Subcutaneous abdominal adipose tissue (tissue), 5 donors: ENCODE data around the gene SNTG2.
"Not testable (repeated sequence)": the region's sequence is repeated elsewhere in the genome, so short reads cannot be mapped to it uniquely, and the experiment has no call there.

ENCODE experiments used
- H3K27ac ChIP-seq: one replicate; pipeline ENCODE4 v1.7.0; 2013; ENCODE audit warnings: low read depth, mild to moderate bottlenecking, inconsistent platforms, low read length, moderate library complexity
- H3K27me3 ChIP-seq, 5 donors: one replicate each; pipeline ENCODE4 v1.7.0; 2013; ENCODE audit warnings: low read length in 5 of 5, inconsistent platforms in 1 of 5; ENCODE audit not compliant: control insufficient read depth in 5 of 5, insufficient read depth in 4 of 5
- H3K36me3 ChIP-seq, 5 donors: one replicate each; pipeline ENCODE4 v1.7.0; 2013; ENCODE audit warnings: low read length in 5 of 5; ENCODE audit not compliant: control insufficient read depth in 5 of 5, insufficient read depth in 5 of 5
- H3K4me1 ChIP-seq, 5 donors: one replicate each; pipeline ENCODE4 v1.7.0; 2013; ENCODE audit warnings: low read length in 5 of 5, mild to moderate bottlenecking in 3 of 5, moderate library complexity in 1 of 5; ENCODE audit not compliant: control insufficient read depth in 5 of 5, insufficient read depth in 5 of 5
- H3K4me3 ChIP-seq, 5 donors: one replicate each; pipeline ENCODE4 v1.7.0; 2013; ENCODE audit warnings: low read length in 5 of 5, low read depth in 1 of 5
- H3K9ac ChIP-seq, 5 donors: one replicate each; pipeline ENCODE4 v1.7.0; 2013; ENCODE audit warnings: low read length in 5 of 5, mild to moderate bottlenecking in 4 of 5, moderate library complexity in 3 of 5
- H3K9me3 ChIP-seq, 5 donors: one replicate each; pipeline ENCODE4 v1.7.0; 2013; ENCODE audit warnings: low read length in 5 of 5; ENCODE audit not compliant: control insufficient read depth in 5 of 5
- donor health status: healthy.
- donor health status: healthy.
- donor health status: healthy.
- donor health status: healthy.
- donor health status: healthy.

SNTG2 gene

DNA sequence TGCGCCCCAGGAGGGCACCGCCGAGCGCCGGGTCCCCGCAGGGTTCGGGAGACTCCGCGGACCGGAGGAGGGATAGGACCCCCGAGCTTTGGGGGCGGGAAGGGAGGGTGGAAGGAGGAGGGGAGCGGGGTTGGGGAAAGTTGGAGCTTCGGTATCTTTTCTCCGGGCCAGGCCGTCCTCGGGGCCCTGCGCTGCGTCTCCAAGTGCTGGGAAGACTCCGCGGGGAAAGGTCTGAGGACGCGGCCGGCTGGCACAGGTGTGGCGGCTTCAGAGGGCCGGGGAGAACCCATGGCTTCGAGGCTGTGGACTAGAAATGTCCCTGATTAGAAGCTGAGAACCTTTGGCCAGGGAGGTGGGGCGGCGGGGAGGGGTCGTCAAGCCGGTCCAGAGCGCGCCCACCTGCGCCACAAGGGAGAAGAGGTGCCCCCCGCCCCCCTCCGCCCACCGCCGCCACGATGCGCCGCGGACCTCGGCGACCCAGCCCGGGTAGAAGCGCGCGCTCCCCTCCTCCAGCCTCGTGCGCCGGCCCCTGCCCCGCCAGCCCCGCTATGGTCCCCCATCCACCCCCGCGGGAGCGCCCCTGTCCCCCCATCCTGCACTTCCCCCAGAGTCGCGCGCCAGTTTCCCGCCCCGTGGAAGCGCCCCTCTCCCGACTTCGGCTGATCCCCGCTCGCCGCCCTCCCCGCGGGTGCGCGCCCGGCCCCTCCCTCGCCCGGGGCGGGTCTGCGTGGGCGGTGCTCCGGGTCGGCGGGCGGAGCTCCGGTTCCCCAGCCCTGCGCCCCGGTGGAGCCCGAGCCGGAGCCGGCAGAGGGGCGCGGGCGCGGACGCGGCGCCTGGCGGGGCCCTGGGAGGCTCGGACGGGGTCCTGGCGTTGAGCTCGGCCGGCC is at the start of gene SNTG2:
SNTG2 (plus strand) TSS at position 770 of the 887 bp plus-strand sequence. CDS start 148 bp downstream, outside the sequence.
- H3K9ac ChIP-seq, result peak within 1 kb of the TSS in 2 of 5 donors; percentile 41 to 51
- peak within 1 kb of the TSS; percentile 48 to 67 (median 61) for H3K4me3 ChIP-seq
- H3K9me3 ChIP-seq, result no peaks in the 10 kb centered on the region
- no peak within 1 kb of the TSS for H3K27ac ChIP-seq
- peaks cover 0 to 35% (median 22%) of the 10 kb centered on the region in 5 donors for H3K4me1 ChIP-seq
- H3K27me3 ChIP-seq, result peaks cover 0 to 15% (median 3%) of the 10 kb centered on the region in 5 donors
- no peaks in the 10 kb centered on the region for H3K36me3 ChIP-seq

DNA sequence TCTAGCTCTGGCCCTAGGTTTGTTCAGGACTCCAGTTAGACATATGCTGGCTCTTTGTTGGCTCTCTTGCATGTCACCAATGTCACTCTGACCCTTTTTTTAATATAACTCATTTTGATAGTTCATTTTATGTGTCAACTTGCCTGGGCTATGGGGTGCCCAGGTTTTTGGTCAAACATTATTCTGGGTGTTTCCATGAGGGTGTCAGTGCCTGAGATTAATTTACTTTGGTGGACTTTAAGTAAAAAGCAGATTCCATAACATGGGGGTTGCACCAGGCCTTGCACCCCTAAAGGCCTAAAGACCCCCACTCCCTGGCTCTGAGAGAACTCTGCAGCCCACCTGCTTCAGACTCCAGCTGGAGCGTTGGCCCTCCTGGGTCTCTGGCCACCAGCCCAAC is 48.1 kb upstream of the SNTG2 start:
- Histone ChIP-seq H3K9me3 (peaks cover 0 to 11% (median 0%) of the 10 kb centered on the region in 5 donors), H3K36me3 (no peaks in the 10 kb centered on the region), H3K4me3 (no peak overlapping the region), H3K27ac (no peak overlapping the region), H3K4me1 (no peaks in the 10 kb centered on the region), H3K9ac (no peak overlapping the region), H3K27me3 (peaks cover 9 to 15% (median 13%) of the 10 kb centered on the region in 5 donors)

DNA sequence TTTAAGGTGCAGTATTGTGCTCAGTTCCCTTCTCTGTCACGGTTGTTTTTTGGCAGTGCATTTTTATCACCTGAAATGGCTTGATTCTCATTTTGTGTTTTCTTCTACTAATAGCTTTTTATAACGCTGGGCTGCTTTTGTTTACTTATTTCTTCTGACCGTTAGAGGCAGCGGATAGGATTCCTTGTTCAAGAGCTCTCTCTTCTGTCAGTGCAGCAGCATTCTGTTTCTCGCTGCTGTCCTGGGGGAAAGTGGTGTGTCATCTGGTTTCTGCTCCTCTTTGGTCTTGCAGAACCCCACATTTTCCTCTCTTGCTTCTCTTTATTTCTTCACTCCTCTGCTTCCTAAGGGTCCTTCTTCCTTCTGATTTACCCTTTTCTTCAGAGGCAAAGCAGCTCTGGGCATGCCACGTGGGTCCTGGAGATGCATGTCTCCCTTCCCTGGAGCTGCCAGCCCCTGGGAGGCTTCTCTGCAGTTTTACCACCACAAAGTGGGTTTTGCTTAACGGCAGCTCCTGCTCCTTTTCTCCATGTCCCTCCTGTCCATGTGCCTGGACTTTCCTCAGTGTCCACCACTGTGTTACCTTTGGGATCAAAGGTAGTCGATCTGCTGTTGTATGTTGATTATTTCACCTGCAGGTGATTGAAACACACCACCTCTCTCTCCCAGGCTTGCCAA is 47.3 kb upstream of the SNTG2 start:
- Histone ChIP-seq H3K9me3 (peaks cover 0 to 11% (median 0%) of the 10 kb centered on the region in 5 donors), H3K27ac (no peak overlapping the region), H3K9ac (no peak overlapping the region), H3K4me3 (no peak overlapping the region), H3K4me1 (no peaks in the 10 kb centered on the region), H3K36me3 (no peaks in the 10 kb centered on the region), H3K27me3 (peaks cover 9 to 15% (median 14%) of the 10 kb centered on the region in 5 donors)

DNA sequence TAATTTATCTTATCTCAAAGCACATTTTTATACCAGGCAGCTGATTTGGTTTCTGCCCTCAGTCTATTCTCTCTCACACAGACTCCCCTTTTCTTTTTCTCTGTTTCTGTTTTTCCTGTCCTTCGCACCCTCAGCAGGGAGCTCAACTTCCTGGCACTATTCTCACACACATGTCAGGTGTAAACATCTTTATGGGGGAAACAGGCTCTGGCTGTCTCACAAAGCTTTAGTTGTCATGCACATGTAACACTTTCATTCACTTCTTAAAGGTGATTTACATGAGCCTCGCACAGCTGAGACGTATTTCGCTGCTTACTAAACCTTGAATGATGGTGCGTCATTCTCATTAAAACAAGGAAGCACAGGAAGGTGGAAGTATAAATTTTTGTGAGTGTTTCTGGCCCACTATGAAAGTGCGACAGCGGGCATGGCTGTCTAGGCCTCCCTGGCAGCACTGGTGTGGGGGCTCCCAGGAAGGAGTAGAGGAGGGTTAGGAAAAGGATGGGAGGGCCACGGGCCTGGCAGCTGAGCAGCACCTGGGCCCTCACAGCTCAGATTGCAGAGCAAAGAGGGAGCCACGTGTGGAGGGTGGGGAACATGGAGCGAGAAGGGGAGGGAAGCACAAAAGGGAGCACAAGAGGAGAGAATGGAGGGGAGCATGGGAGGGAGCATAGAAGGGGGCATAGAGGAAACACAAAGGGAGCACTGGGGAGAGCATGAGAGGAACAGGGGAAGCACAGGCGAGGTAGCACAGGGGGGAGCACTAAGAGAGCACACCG is 46.2 kb upstream of the SNTG2 start:
- Histone ChIP-seq H3K27me3 (peaks cover 9 to 17% (median 14%) of the 10 kb centered on the region in 5 donors), H3K36me3 (no peaks in the 10 kb centered on the region), H3K9ac (no peak overlapping the region), H3K9me3 (peaks cover 0 to 11% (median 0%) of the 10 kb centered on the region in 5 donors), H3K4me3 (no peak overlapping the region), H3K4me1 (no peaks in the 10 kb centered on the region), H3K27ac (no peak overlapping the region)

DNA sequence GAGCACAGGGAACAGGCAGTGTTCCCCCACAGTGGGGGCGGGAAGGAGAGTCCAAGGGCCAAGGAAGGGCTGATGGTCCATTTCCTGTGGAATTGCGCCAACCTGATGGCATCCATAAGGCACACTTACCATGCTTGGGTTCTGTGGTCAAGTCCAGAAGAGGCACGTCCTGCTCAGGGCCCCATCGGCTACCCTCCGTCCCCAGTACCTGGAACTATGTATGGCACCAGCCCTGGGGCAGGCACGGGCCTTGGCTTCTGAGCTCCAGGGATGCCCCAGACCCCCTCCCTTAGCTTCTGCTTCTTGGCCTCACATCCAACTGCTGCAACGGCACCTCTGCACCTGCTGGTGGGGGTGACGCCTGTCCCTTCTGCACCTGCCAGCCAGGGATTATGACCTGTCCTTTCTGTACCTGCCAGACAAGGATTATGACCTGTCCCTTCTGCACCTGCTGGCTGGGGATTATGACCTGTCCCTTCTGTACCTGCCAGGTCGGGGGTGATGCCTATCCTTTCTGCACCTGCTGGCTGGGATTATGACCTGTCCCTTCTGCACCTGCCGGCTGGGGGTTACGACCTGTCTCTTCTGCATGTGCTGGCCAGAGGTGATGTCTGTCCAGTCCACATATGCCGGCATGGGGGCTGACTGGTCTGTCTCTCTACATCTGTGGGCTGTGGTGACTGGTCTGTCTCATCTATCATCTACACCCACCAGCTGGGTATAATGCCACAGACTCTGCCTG is 45.4 kb upstream of the SNTG2 start:
- Histone ChIP-seq H3K4me1 (no peaks in the 10 kb centered on the region), H3K27ac (no peak overlapping the region), H3K4me3 (no peak overlapping the region), H3K36me3 (no peaks in the 10 kb centered on the region), H3K27me3 (peaks cover 9 to 17% (median 14%) of the 10 kb centered on the region in 5 donors), H3K9me3 (peaks cover 0 to 5% (median 0%) of the 10 kb centered on the region in 5 donors), H3K9ac (no peak overlapping the region)

DNA sequence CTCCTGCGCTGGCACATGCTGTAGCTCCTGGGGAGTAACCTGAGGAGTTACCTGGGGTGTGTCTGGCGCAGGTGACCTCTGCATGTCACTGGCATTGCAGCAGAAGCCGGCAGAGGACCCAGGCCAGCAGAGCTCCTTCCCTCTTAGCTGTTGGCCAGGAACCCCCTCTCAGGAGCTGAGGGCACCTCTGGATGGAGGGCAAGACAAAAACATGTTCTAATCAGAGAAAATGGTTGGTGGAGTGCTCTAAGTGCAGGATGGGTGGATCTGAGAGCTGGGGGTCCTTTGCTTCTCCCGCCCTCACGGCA is 44.9 kb upstream of the SNTG2 start:
- Histone ChIP-seq H3K9me3 (peaks cover 0 to 5% (median 0%) of the 10 kb centered on the region in 5 donors), H3K4me1 (no peaks in the 10 kb centered on the region), H3K27me3 (peaks cover 9 to 17% (median 14%) of the 10 kb centered on the region in 5 donors), H3K36me3 (no peaks in the 10 kb centered on the region), H3K4me3 (no peak overlapping the region), H3K9ac (no peak overlapping the region), H3K27ac (no peak overlapping the region)

DNA sequence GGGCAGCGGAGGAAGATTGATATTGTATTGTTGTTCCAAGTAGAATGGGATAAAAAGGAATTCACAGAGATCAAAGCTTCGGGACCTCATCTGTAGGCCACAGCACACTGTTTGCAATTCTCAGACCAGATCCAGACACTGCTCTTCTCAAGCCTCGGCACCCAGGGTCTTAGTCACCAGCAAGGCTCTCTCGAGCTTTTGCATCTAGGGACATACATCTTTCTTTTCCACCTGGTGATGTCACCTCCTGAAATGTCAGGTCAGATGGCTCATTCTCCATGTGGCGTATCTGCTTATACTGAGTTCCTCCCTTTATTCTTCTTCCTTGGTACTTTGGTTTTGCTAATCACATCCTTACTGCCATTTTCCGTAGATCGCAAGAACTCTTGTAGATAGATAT is 42.9 kb upstream of the SNTG2 start:
- peaks cover 9 to 17% (median 14%) of the 10 kb centered on the region in 5 donors for H3K27me3 ChIP-seq
- H3K9ac ChIP-seq, result no peak overlapping the region
- peaks cover 0 to 4% (median 0%) of the 10 kb centered on the region in 5 donors for H3K9me3 ChIP-seq
- no peak overlapping the region for H3K27ac ChIP-seq
- H3K4me3 ChIP-seq, result no peak overlapping the region
- no peaks in the 10 kb centered on the region for H3K4me1 ChIP-seq
- no peaks in the 10 kb centered on the region for H3K36me3 ChIP-seq

DNA sequence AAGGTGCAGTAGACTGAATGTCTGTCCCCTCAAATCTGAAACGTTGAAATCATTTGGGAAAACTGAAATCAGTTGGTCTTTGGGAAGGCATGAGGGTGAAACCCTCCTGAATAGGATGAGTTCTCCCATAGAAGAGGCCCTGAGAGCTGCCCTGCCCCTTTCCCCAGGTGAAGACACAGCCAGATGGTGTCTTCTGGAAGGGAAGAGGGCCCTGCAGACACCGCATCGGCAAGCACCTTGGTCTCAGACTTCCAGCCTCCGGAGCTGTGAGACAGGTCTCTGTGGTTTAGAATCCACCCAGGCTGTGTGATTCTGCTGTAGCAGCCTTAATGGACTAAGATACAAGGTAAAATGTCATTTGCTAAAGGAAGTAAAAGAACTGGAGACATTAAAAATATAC is 42.1 kb upstream of the SNTG2 start:
- H3K4me1 ChIP-seq, result no peaks in the 10 kb centered on the region
- no peak overlapping the region for H3K27ac ChIP-seq
- no peak overlapping the region for H3K9ac ChIP-seq
- H3K36me3 ChIP-seq, result no peaks in the 10 kb centered on the region
- H3K4me3 ChIP-seq, result no peak overlapping the region
- H3K27me3 ChIP-seq, result peaks cover 9 to 17% (median 14%) of the 10 kb centered on the region in 5 donors
- peaks cover 0 to under 1% (median 0%) of the 10 kb centered on the region in 5 donors for H3K9me3 ChIP-seq

DNA sequence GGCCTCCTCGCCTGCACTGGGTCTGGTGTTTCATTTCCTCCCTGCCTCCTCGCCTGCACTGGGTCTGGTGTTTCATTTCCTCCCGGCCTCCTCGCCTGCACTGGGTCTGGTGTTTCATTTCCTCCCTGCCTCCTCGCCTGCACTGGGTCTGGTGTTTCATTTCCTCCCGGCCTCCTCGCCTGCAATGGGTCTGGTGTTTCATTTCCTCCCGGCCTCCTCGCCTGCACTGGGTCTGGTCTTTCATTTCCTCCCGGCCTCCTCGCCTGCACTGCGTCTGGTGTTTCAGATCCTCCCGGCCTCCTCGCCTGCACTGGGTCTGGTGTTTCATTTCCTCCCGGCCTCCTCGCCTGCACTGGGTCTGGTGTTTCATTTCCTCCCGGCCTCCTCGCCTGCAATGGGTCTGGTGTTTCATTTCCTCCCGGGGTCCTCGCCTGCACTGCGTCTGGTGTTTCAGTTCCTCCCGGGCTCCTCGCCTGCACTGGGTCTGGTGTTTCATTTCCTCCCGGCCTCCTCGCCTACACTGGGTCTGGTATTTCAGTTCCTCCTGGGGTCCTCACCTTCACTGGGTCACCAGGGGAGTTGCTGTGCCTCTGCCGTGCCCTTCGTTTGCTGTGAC is 40.8 kb upstream of the SNTG2 start:
- H3K4me3 ChIP-seq, H3K4me1 ChIP-seq, H3K9me3 ChIP-seq, H3K9ac ChIP-seq, H3K36me3 ChIP-seq, H3K27ac ChIP-seq: not testable (repeated sequence)
- peaks cover 3 to 14% (median 9%) of the 10 kb centered on the region in 5 donors for H3K27me3 ChIP-seq
